ENCODE data around the gene D2HGDH. TPM values are rescaled to one million over a fixed set of nuclear protein-coding genes. Genes with fewer than 3 reads are reported as not detected.

The D2HGDH gene
- total and polyA plus RNA-seq, 8 donors: 32.8 to 53.3 (median 39.7) TPM

DNA sequence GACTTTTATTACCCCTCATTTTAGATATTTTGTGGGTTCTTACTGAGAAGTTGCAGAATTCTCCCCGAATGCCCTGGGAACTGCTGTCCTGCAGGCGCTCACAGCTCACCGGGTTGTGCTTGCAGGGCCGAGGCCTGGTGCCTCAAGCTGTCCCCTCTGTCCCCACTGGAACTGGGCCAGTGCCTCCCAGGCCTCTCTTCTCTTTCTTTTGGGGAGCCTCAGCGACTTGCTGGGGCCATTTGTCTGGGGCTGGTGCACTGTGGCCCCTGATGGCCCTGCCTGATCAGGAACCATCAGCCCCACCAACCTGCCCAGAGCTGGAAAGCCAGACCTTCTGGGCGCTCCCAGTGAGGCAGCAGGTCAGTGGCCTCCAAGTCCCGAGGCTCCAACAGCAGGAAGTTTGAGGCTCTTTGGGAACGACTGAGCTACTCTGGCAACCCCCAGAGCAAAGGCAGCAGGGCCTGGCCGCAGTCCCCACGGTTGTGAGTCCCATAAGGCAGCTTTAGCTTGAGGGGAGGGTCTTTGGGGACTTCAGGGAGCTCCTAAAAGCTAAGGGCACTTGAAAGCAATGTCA is 59.9 kb downstream of the D2HGDH start:
- Histone ChIP-seq H3K4me3 (no peak overlapping the region), H3K27ac (no peak overlapping the region), H3K9me3 (no peaks in the 10 kb centered on the region), H3K36me3 (no peaks in the 10 kb centered on the region), H3K27me3 (no peaks in the 10 kb centered on the region), H3K4me1 (no peaks in the 10 kb centered on the region)
- DNase-seq (no peak), ATAC-seq (no peak)
- TF ChIP-seq CTCF (IDR thresholded peaks at IDR 0.05): no peak
- intact Hi-C loops (cut with DNase I): no loop called here

GRCh38 chr2:241795021-241795999 is 60.9 kb downstream of the D2HGDH start:
- Histone ChIP-seq H3K4me1 (no peaks in the 10 kb centered on the region), H3K4me3 (no peak overlapping the region), H3K36me3 (no peaks in the 10 kb centered on the region), H3K27me3 (no peaks in the 10 kb centered on the region), H3K9me3 (no peaks in the 10 kb centered on the region), H3K27ac (no peak overlapping the region)
- no peak for DNase-seq
- TF ChIP-seq CTCF (IDR thresholded peaks at IDR 0.05): no peak
- ATAC-seq: no peak
- intact Hi-C loops (cut with DNase I): no loop called here

- no peaks in the 10 kb centered on the region for H3K36me3 ChIP-seq
- DNase-seq (peak in 1 of 4 donors; percentile 27), ATAC-seq (no peak)
- H3K27me3 ChIP-seq: no peaks in the 10 kb centered on the region
- TF ChIP-seq CTCF (IDR thresholded peaks at IDR 0.05): no peak
- intact Hi-C loops (cut with DNase I): no loop called here
- no peak overlapping the region for H3K27ac ChIP-seq
- H3K4me1 ChIP-seq: no peaks in the 10 kb centered on the region
- H3K4me3 ChIP-seq: no peak overlapping the region
- no peaks in the 10 kb centered on the region for H3K9me3 ChIP-seq
Observed at GRCh38 chr2:241796209-241796608, 61.8 kb downstream of the D2HGDH start.

- peaks cover 0 to 2% of the 10 kb centered on the region in 2 donors for H3K27me3 ChIP-seq
- no peaks in the 10 kb centered on the region for H3K36me3 ChIP-seq
- no peaks in the 10 kb centered on the region for H3K4me1 ChIP-seq
- ATAC-seq: no peak
- intact Hi-C loops (cut with DNase I): no loop called here
- no peak for TF ChIP-seq CTCF (IDR thresholded peaks at IDR 0.05)
- H3K27ac ChIP-seq: no peak overlapping the region
- peak in 1 of 4 donors; percentile 73 for DNase-seq
- no peak overlapping the region for H3K4me3 ChIP-seq
- no peaks in the 10 kb centered on the region for H3K9me3 ChIP-seq
Observed at GRCh38 chr2:241796610-241797138, 62.2 kb downstream of the D2HGDH start.
